HFF-Myc (cell line): ENCODE measurements around the gene DHTKD1.
"Not testable (repeated sequence)": the region's sequence is repeated elsewhere in the genome, so short reads cannot be mapped to it uniquely, and the experiment has no call there.

Experiments
- DNase-seq: peaks from one replicate; pipeline ENCODE4 v3.0.0-alpha.2; 2011; ENCODE audit warnings: low read depth; ENCODE audit errors: extremely low read depth
- H3K4me3 ChIP-seq: replicated peaks from 2 replicates; pipeline ENCODE4 v1.5.1; 2011; ENCODE audit warnings: low read depth, mild to moderate bottlenecking, control low read depth, low read length
- CTCF ChIP-seq: IDR thresholded peaks from 2 replicates; pipeline ENCODE4 v1.5.1; 2012; ENCODE audit warnings: mild to moderate bottlenecking, low read depth, low read length, control low read depth; ENCODE audit errors: missing control alignments

DHTKD1 gene

GRCh38 chr10:12088919-12089318 is 20.2 kb downstream of the DHTKD1 start:
- TF ChIP-seq CTCF, result no peak
- no peak overlapping the region for H3K4me3 ChIP-seq
- no peak for DNase-seq

GRCh38 chr10:12091421-12091820 is 22.7 kb downstream of the DHTKD1 start:
- no peak for DNase-seq
- no peak for TF ChIP-seq CTCF

GRCh38 chr10:12097361-12097760 is 28.6 kb downstream of the DHTKD1 start:
- DNase-seq, H3K4me3 ChIP-seq: not testable (repeated sequence)

More at GRCh38 chr10:12091421-12091820, 22.7 kb downstream of the DHTKD1 start:
- H3K4me3 ChIP-seq, result no peak overlapping the region

GRCh38 chr10:12097791-12098190 is 29.0 kb downstream of the DHTKD1 start:
- no peak for DNase-seq
- TF ChIP-seq CTCF, result no peak
- H3K4me3 ChIP-seq, result no peak overlapping the region

- DNase-seq, result no peak
- TF ChIP-seq CTCF, result no peak
- H3K4me3 ChIP-seq, result no peak overlapping the region
These were observed 30.2 kb downstream of the DHTKD1 start for GRCh38 chr10:12098966-12099365.

- no peak for TF ChIP-seq CTCF
These were observed 35.0 kb downstream of the DHTKD1 start for GRCh38 chr10:12103802-12104201.

GRCh38 chr10:12107781-12108180 is 39.0 kb downstream of the DHTKD1 start:
- no peak for DNase-seq
- no peak overlapping the region for H3K4me3 ChIP-seq
- no peak for TF ChIP-seq CTCF

More at GRCh38 chr10:12103802-12104201, 35.0 kb downstream of the DHTKD1 start:
- DNase-seq, result no peak
- H3K4me3 ChIP-seq, result no peak overlapping the region
